ES-I3 (cell line): ENCODE data around the gene NR6A1.

Experiments used
- H3K36me3 ChIP-seq: 2 replicates; pipeline ENCODE4 v1.6.1; 2013; ENCODE audit warnings: mild to moderate bottlenecking, low read length, control low read depth, moderate library complexity; ENCODE audit not compliant: insufficient read depth
- H3K4me1 ChIP-seq: 2 replicates; pipeline ENCODE4 v1.6.1; 2013; ENCODE audit warnings: mild to moderate bottlenecking, control low read depth, low read length; ENCODE audit not compliant: insufficient read depth
- H3K9ac ChIP-seq: 2 replicates; pipeline ENCODE4 v1.6.1; 2013; ENCODE audit warnings: low read depth, mild to moderate bottlenecking, low read length, moderate library complexity
- H3K9me3 ChIP-seq: 2 replicates; pipeline ENCODE4 v1.6.1; 2013; ENCODE audit warnings: mild to moderate bottlenecking, low read length, moderate library complexity; ENCODE audit not compliant: control insufficient read depth, insufficient read depth

NR6A1 gene

DNA sequence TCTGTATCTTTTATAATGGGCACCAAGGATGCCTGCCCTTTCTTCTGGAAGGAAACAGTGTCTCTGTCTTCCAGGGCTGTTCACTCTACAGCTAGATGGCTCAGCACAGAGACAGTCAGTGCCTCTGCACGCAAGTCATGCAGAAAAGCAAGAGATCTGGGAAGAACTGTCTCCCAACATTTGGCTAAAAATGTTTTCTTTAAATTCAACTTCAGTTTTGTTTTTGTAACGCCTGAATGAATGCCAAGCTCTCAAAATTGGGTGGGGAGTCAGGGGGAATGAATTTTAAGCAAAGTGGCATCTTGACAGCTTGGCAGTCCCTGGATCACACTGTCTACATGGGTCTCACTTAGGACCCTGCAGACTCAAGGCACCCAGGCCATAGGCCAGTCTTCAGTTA lies 18.4 kb upstream of the NR6A1 start:
- Histone ChIP-seq H3K9me3 (no peaks in the 10 kb centered on the region), H3K4me1 (no peaks in the 10 kb centered on the region), H3K9ac (no peak overlapping the region), H3K36me3 (no peaks in the 10 kb centered on the region)

DNA sequence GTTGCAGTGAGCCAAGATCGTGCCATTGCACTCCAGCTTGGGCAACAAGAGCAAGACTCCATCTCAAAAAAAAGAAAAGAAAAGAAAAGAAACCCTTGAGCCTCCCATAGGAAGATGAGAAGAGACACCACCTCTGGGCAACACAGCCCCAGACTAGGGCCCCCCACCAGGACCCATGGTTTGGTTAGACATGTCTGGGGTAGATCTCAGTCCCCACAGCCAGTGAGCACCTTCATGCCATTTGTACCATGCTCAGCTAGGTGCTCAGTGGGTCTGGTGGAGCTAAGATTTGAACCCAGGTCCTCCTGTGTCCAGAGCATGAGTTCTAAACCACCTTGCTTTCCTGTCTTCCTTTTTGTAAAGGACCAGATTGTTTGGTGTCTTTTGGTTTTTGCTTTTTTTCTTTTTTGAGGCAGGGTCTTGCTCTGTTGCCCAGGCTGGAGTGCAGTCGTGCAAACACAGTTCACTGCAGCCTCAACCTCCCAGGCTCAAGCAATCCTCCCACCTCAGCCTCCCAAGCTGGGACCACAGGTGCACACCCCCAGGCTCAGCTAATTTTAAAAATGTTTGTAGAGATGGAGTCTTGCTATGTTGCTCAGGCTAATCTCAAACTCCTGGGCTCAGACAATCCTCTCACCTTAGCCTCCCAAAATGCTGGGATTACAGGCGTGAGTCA lies 17.6 kb upstream of the NR6A1 start:
- no peaks in the 10 kb centered on the region for H3K4me1 ChIP-seq
- H3K9me3 ChIP-seq, result no peaks in the 10 kb centered on the region
- H3K9ac ChIP-seq, result no peak overlapping the region
- no peaks in the 10 kb centered on the region for H3K36me3 ChIP-seq

DNA sequence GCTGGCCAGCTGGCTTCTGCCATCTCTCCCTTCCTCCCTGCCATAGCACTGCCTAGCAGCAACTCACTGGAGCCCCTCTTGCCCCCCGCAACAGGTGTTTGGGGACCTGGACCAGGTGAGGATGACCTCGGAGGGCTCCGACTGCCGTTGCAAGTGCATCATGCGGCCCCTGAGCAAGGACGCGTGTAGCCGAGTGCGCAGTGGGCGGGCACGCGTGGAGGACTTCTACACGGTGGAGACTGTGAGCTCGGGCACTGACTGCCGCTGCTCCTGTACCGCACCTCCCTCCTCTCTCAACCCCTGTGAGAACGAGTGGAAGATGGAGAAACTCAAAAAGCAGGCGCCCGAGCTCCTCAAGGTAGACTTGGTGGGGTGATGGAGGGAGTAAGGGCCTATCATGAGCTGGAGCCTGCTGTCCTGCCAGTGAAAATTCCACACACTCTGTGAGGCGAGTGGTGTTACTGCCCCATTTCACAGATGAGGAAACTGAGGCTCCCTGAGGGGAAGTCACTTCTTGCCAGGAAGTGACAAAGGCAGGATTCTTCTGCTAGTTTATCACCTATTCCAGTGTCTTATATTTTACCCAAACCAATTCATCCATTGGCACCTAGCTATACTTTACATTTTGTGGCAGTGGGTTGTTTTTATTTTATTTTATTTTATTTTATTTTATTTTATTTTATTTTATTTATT lies 15.9 kb upstream of the NR6A1 start:
- no peaks in the 10 kb centered on the region for H3K36me3 ChIP-seq
- no peak overlapping the region for H3K9ac ChIP-seq
- H3K4me1 ChIP-seq, result peaks cover 4% of the 10 kb centered on the region; the same call in 1 of the 2 replicates
- no peaks in the 10 kb centered on the region for H3K9me3 ChIP-seq

DNA sequence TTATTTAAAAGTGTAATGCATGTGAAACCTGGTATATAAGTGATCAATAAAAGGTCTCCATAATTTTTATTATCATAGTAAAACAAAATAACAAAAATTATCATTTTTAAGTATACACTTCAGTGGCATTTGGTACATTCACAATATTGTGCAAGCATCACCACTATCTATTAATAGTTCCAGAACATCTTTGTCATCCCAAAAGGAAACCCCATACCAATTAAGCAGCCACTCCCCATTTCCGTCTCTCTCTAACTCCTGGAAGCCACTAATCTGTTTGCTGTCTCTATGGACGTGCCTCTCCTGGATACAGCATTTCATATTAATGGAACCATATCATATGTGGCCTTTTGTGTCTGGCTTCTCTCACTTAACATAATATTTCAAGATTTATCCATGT lies 13.4 kb upstream of the NR6A1 start:
- Histone ChIP-seq H3K4me1 (peaks cover 14% of the 10 kb centered on the region; the same call in 1 of the 2 replicates), H3K9me3 (no peaks in the 10 kb centered on the region), H3K9ac (no peak overlapping the region), H3K36me3 (no peaks in the 10 kb centered on the region)

DNA sequence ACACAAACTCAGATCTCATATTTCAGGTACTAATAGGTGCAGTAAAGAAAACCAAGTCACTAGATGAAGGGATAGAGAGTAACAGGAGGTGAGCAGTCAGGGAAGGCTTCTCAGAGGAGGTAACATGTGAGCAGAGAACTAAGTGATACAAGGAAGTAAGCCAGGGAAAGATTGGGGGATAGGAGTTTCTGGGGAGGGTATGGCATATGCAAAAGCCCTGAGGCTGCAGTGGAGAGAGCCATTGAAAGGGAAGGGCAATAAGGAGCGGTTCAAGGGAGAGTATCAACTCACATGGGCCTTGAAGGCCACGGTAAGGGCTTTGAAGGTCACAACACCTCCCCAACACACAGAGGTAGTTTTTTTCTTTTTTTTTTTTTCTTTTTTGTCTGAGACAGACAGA lies 12.7 kb upstream of the NR6A1 start:
- H3K9ac ChIP-seq, result no peak overlapping the region
- H3K4me1 ChIP-seq, result peaks cover 18% of the 10 kb centered on the region; the same call in 1 of the 2 replicates
- no peaks in the 10 kb centered on the region for H3K9me3 ChIP-seq
- no peaks in the 10 kb centered on the region for H3K36me3 ChIP-seq

DNA sequence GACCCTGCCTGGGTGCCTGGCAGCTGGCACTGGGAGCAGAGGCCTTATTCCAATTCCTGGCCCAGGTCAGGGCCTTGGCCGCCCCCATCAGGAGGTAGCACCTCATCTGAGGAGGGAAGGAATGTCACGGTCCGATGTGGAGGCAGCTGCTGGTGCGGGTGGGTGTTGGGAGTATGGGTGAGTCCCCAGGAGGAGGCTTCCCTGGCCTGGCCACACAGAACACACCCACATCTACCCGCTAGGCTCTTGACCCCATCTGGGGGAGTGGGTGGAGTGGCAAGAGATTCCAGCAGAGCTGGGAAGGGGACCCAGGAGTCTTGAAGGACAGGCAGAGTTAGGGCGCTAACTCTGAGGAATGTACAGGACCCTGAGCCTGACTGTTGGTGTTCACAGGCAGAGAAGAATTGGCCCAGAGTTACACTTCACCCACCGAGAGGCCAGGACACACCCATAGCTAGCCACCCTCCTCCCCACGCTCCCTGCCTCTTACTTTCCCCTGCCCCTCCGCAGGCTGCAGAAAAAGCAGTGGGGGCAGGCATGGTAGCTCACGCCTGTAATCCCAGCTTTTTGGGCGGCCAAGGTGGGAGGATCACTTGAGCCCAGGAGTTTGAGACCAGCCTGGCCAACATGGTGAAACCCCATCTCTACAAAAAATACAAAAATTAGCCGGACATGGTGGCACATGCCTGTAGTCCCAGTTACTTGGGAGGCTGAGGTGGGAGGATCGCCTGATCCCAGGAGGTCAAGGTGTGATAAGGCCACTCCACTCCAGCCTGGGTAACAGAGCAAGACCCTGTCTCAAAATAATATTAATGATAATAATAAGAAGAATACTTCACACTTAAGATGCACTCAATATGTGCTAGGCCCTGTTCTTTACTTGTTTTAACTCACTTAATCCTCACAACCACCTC lies 11.8 kb upstream of the NR6A1 start:
- no peaks in the 10 kb centered on the region for H3K36me3 ChIP-seq
- no peak overlapping the region for H3K9ac ChIP-seq
- peaks cover 19% of the 10 kb centered on the region; the same call in 1 of the 2 replicates for H3K4me1 ChIP-seq

DNA sequence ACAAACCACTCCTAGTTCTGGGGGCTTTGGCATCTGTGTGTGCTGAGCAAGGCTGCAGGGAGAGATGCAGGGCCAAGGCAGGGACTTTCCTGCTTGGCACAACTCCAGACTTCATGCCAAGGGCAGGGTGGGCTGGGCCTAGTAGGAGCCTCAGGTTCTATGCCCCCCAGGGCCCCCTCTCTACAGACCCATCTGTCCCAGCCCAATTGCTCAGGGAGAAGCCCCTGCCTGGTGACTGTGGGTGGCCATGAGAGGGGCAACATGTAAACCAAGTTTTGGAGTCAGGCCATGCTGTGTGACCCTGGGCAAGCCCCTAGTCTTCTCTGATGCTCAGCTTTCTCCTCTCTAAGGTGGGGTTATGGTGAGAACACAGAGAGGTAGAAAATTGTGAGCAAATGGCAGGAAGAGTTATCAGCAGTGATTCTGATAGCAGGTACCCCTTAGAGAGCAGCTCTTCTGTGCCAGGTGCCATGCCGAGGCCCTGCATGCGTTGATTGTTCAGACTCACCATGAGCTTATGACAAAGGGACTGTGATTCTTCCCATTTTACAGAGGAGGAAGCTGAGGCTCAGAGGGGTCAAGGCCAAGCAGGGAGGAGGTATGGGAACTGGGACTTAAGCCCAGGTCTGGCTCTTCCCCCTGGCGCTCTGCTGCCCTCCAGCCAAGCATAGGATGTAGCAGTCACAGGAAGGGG lies 11.0 kb upstream of the NR6A1 start:
- Histone ChIP-seq H3K9ac (no peak overlapping the region), H3K9me3 (no peaks in the 10 kb centered on the region), H3K4me1 (peaks cover 19% of the 10 kb centered on the region; the same call in 1 of the 2 replicates), H3K36me3 (no peaks in the 10 kb centered on the region)

More for the DNA sequence above, 11.8 kb upstream of the NR6A1 start:
- H3K9me3 ChIP-seq, result no peaks in the 10 kb centered on the region

DNA sequence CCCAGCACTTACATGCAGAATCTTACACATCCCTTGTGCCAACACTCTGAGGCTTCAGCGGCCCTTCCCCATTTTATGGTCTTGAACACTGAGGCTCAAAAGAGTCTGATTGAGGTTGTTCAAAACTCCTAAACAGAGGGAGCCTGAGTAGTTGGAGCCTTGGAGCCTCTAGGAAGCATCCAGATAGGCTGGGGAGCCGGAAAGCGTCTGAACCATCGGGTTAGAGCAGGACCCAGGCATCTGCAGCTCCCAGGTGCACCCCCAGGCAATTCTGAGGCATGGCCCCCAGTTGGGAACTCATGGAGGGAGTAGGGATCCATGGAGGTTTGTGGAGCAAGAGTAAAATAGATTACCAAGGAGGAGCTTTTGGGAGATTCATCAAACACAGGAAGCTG lies 9.6 kb upstream of the NR6A1 start:
- Histone ChIP-seq H3K4me1 (peaks cover 19% of the 10 kb centered on the region; the same call in 1 of the 2 replicates), H3K36me3 (no peaks in the 10 kb centered on the region), H3K9me3 (no peaks in the 10 kb centered on the region), H3K9ac (no peak overlapping the region)

DNA sequence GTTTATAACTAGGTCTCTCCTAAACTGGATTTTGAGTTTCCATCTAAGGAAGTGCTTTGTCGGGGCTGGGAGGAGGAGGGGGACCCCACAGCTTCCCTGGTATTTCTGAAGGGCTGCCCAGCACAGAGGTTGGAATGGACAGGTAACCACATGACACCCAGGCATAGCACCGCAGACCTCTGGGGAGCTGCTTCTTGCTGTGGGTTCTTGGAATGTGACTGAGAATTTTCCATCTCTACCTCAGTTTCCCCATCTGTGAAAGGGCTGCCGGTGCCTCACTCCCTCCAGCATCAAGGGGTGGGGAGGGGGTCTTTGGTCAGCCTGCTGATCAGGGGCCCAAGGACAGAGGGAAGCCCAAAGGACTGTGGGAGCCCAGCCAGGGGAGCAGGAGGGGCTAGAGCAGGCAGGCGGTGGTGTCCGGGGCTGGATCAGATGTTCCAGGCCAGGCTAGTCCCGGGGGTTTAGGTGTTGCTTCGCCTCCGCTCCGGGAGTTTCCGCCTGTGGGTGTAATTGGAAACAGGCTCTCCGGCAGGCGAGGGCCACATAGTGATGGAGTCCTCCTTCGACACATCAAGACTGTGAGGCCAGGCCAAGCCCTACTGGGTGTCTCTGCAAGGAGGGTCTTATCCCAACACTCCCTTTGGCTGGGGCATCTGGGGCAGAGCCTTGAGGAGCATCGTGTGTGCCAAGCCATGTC lies 9.1 kb upstream of the NR6A1 start:
- H3K9ac ChIP-seq, result no peak overlapping the region

DNA sequence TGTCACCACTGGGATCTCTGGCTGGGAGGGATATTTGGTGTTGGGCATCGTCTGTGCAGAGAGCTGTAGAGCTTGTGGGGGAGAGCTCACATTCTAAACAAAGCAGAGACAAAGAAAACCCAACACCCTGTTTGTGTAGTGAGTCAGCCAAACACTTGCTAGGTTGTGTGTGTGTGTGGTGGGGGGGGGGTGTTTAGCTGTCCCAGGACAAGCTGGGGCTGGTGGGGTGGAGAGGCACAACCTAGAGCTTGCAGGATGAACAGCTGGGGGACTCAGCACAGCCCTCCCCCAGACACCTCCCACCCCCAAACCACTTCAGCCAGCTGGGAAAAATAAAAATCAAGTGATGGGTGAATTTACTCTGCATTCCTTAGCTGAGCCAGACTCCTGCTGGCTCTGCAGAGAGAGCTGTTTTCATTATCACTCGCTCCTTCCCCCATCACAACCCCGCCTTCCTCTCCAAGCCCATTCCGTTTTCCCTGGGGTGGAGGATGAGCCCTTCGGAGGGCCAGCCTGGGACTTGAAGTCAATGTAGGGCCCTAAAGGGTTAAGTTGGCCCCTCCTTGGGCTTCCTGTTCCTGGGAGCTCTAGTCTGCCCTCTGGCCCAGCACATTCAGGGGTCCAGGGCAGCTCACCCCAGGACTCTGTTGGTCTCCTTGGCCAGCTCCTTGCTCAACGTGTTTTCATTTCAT lies 8.4 kb upstream of the NR6A1 start:
- H3K36me3 ChIP-seq, result no peaks in the 10 kb centered on the region
- H3K9ac ChIP-seq, result no peak overlapping the region
- H3K9me3 ChIP-seq, result no peaks in the 10 kb centered on the region
- peaks cover 19% of the 10 kb centered on the region; the same call in 1 of the 2 replicates for H3K4me1 ChIP-seq

More for the DNA sequence above, 9.1 kb upstream of the NR6A1 start:
- Histone ChIP-seq H3K36me3 (no peaks in the 10 kb centered on the region), H3K4me1 (peaks cover 19% of the 10 kb centered on the region; the same call in 1 of the 2 replicates), H3K9me3 (no peaks in the 10 kb centered on the region)

DNA sequence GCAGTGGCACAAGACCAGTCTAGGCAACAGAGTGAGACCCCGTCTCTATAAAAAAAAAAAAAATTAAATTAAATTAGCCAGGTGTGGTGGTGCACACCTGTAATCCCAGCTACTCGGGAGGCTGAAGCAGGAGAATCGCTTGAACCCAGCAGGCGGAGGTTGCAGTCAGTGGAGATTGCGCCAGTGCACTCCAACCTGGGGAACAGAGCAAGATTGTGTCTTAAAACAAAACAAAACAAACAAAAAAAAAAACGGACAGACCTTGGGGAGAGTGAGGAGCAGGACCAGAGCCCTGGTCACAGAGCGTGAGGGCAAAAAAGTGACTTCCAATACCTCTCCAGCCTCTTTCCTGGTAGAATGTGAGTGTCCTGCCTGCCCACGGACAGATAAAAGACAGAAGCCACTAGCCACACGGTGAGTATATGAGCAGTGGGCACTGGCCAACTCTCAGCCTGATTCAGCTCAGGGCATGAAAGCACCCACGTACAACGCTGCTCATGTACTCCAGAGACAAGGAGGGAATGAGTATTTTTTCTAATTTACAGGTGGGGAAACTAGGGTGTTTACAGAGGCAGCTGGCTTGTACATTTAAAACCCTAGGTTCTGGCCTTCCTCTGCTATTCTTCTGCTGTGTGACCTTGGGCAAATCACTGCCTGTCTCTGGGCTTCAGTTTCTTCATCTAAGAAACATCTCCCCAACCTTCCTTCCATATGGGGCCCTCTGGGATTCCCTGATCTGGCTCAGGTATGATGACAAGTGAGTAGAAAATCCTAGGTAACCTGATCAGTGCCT lies 7.7 kb upstream of the NR6A1 start:
- peaks cover 19% of the 10 kb centered on the region; the same call in 1 of the 2 replicates for H3K4me1 ChIP-seq
- H3K36me3 ChIP-seq, result no peaks in the 10 kb centered on the region
- H3K9ac ChIP-seq, result no peak overlapping the region
- no peaks in the 10 kb centered on the region for H3K9me3 ChIP-seq

DNA sequence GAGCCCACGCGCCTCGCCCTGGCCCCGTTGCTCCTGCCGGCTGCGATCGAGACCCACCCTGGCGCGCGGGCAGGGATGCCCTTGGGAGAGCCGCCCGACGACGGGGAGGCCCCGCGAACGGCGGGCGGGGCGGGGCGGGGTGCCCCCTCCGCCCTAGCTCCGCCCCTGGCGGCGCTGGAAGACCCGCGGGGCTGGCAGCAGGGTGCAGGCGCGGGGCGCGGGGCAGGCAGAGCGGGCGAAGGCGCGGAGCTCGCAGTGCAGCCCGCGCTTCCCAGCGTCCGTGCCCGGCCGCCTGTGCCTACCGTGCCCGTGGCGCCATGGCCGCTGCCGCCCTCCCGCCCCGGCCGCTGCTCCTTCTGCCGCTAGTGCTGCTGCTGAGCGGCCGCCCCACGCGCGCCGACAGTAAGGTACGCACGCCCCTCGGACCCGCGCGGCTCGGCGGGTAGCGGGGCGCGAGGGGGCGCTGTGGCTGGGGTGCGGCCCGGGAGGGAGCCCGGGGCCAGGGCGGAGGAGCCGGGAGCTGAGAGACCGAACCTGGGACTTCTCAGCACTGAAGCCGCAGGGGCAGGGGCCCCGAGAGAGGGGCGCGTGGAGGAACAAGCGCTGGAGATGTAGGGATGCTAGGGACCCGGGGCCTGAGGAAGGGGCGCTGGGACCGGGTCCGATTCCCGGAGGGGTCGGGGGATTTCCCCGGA lies 6.0 kb upstream of the NR6A1 start, which contains the start of gene OLFML2A:
Gene OLFML2A (plus strand): TSS at position 180 of the 695 bp plus-strand sequence. CDS start 138 bp downstream, at position 318.
- Histone ChIP-seq H3K9ac (peak within 1 kb of the TSS; percentile 68), H3K36me3 (no peaks in the 10 kb centered on the region), H3K9me3 (no peaks in the 10 kb centered on the region), H3K4me1 (peaks cover 15% of the 10 kb centered on the region; the same call in 1 of the 2 replicates)
